HL-60 (cell line): ENCODE results near the gene FAM117A.

Experiments
- GABPA ChIP-seq: IDR thresholded peaks from 2 replicates; pipeline ENCODE4 v1.6.1; 2012; ENCODE audit warnings: low read depth
- TF ChIP-seq, protein P1 (sequence below): IDR thresholded peaks from one replicate; pipeline ENCODE4 v1.5.1; 2011; ENCODE audit warnings: low read length, control low read depth, inconsistent platforms; ENCODE audit not compliant: insufficient read depth

- TF ChIP-seq, protein P1, sequence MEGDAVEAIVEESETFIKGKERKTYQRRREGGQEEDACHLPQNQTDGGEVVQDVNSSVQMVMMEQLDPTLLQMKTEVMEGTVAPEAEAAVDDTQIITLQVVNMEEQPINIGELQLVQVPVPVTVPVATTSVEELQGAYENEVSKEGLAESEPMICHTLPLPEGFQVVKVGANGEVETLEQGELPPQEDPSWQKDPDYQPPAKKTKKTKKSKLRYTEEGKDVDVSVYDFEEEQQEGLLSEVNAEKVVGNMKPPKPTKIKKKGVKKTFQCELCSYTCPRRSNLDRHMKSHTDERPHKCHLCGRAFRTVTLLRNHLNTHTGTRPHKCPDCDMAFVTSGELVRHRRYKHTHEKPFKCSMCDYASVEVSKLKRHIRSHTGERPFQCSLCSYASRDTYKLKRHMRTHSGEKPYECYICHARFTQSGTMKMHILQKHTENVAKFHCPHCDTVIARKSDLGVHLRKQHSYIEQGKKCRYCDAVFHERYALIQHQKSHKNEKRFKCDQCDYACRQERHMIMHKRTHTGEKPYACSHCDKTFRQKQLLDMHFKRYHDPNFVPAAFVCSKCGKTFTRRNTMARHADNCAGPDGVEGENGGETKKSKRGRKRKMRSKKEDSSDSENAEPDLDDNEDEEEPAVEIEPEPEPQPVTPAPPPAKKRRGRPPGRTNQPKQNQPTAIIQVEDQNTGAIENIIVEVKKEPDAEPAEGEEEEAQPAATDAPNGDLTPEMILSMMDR, result no peak
- TF ChIP-seq GABPA, result no peak
These were observed 93.3 kb downstream of the FAM117A start for GRCh38 chr17:49670641-49671040.
